IPS-NIHi7 (cell line): Measurements from ENCODE around the gene ADGRG6.

ENCODE experiments used
- DNase-seq: peaks from one replicate; pipeline ENCODE4 v3.0.0; 2012; ENCODE audit warnings: mixed read lengths; ENCODE audit errors: extremely low spot score

ADGRG6 gene

DNA sequence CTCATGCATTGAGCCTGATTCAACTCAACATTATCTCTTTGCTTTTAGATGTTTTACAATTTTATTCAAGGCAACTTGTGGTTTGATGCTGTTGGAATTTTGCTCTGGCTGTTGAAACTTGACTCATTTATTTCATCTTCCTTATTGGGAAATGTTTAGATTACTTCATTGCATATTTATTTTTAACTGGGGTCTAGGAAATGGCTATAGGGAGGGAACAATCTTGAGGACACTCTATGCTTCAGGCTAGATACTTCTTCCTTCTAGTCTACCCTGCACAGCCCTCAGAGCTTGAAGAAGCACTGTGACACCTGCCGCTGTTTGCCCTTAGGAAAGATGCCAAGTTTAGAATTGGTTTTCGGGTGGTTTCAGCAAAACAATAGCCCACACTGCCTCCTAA is 183.4 kb downstream of the ADGRG6 start:
- DNase-seq: no peak

DNA sequence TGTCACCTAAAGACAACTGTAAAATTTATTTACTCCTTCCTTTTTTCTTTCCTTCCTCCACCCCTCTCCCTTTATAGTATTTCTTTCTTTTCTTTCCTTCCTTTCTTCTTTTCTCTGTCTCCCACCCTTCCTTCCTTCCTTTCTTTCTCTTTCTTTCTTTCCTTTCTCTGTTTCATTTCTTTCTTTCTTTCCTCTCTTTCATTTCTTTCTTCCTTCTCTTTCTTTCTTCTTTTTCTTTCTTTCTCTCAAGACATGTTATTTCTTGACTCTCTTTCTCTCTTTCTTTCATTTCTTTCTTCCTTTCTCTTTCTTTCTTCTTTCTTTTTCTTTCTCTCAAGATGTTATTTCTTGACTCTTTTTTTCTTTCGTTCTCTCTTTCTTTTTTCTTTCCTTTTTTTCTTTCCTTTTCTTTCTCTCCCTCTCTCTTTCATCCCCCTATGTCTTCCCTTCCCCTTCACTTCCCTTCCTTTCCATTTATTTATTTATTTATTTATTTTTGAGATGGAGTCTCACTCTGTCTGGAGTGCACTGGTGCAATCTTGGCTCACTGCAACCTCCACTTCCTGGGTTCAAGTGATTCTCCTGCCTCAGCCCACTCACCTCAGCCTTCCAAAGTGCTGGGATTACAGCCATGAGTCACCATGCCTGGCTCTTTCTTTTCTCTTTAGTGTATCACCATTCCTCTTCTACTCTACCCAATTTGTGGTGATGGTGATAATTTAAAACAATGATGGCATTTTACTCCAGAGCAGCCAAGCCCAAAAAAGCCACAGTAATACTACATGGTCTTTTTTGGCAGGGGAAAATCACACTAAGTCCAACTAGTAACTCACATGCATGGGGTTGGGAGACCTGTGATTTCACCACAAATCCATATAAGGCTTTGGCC is 188.2 kb downstream of the ADGRG6 start:
- DNase-seq: no peak
